SK-N-SH treated with all-trans-retinoic acid at 6 μM for 48 hours (cell line): Measurements from ENCODE around the gene ELMO1.

Experiments
- ARNTL ChIP-seq: fragments of 450-650 bp; formaldehyde crosslinking; IDR thresholded peaks from 2 replicates; pipeline ENCODE4 v1.5.0; 2020; ENCODE audit warnings: low read depth, mild to moderate bottlenecking, moderate library complexity, borderline replicate concordance
- CREB5 ChIP-seq: fragments of 250-450 bp; sonication (Bioruptor Pico); IDR thresholded peaks from 2 replicates; pipeline ENCODE4 v1.5.1; 2020; ENCODE audit warnings: low read depth, mild to moderate bottlenecking, moderate library complexity
- ZNF565 ChIP-seq: fragments of 450-650 bp; formaldehyde crosslinking; conservative IDR thresholded peaks from 2 replicates; pipeline ENCODE4 v1.5.0; 2020; ENCODE audit warnings: low read depth, mild to moderate bottlenecking, moderate library complexity
- TF ChIP-seq, protein P1 (sequence below): fragments of 250-450 bp; sonication (Bioruptor Pico); IDR thresholded peaks from 2 replicates; pipeline ENCODE4 v1.8.0; 2020; ENCODE audit warnings: mild to moderate bottlenecking, moderate library complexity, borderline replicate concordance

DNA sequence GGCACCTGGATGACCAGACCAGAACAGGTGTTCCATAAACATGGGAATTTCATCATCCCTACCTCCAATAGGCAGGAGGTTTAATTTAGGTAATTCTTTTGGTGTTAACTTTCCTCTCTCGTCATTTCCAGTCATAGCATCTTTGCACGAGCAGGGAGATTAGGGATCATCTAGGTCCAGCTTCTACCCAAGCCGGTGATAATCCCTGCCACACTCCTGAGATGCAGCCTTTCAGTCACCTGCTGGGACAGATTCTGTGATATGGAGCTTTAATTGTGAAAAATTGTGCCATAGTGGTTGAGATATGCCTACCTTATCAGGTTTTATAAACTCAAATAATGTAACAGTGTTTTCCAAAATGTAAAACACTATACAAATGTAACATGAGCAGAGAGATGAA is 532.5 kb downstream of the ELMO1 start:
- TF ChIP-seq ZNF565: no peak
- TF ChIP-seq, protein P1, sequence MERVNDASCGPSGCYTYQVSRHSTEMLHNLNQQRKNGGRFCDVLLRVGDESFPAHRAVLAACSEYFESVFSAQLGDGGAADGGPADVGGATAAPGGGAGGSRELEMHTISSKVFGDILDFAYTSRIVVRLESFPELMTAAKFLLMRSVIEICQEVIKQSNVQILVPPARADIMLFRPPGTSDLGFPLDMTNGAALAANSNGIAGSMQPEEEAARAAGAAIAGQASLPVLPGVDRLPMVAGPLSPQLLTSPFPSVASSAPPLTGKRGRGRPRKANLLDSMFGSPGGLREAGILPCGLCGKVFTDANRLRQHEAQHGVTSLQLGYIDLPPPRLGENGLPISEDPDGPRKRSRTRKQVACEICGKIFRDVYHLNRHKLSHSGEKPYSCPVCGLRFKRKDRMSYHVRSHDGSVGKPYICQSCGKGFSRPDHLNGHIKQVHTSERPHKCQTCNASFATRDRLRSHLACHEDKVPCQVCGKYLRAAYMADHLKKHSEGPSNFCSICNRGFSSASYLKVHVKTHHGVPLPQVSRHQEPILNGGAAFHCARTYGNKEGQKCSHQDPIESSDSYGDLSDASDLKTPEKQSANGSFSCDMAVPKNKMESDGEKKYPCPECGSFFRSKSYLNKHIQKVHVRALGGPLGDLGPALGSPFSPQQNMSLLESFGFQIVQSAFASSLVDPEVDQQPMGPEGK (CRISPR knock-in tag): no peak
- no peak for TF ChIP-seq ARNTL (CRISPR knock-in tag)
- no peak for TF ChIP-seq CREB5 (CRISPR knock-in tag)
